ENCODE results near the gene MORN1.

DNA sequence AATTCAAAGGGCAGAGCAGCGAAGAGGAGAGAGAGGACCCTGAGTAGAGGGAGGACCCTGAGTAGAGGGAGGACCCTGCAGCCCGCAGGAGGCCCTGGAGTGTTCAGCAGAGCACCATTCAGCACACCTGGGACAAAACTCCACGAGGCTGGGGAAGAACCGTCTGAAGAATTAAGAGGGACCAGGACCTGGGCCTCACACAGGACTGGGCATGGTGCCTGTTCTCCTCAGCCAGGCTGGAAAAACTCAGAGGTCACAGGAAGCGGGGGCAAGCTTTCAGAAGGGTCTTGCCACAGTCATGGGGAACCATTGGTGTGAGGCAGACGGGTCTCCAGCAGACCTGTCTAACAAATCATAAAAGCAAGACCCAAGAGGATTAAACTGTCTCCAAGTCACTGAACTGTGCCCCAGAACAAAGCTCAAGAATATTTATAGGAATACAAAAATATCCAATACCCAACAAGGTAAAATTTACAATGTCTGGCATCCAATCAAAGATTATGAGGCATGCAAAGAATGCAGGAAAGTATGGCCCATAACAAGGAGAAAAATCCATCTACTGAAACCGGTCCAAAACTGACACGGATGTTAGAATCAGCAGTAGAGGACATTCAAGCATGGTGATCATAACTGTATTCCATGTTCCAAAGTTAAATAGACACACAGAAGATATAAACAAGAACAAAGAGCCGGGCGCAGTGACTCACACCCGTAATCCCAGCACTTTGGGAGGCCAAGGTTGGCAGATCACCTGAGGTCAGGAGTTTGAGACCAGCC is 30.6 kb downstream of the MORN1 start:
- TF ChIP-seq MXI1 (conservative IDR thresholded peaks at IDR 0.05; ENCODE audit: poor library complexity, severe bottlenecking), result no peak
- TF ChIP-seq RAD21 (conservative IDR thresholded peaks at IDR 0.05), result no peak
- no peak for TF ChIP-seq EP300 (conservative IDR thresholded peaks at IDR 0.05; ENCODE audit: poor library complexity, severe bottlenecking)
- TF ChIP-seq, protein P1, sequence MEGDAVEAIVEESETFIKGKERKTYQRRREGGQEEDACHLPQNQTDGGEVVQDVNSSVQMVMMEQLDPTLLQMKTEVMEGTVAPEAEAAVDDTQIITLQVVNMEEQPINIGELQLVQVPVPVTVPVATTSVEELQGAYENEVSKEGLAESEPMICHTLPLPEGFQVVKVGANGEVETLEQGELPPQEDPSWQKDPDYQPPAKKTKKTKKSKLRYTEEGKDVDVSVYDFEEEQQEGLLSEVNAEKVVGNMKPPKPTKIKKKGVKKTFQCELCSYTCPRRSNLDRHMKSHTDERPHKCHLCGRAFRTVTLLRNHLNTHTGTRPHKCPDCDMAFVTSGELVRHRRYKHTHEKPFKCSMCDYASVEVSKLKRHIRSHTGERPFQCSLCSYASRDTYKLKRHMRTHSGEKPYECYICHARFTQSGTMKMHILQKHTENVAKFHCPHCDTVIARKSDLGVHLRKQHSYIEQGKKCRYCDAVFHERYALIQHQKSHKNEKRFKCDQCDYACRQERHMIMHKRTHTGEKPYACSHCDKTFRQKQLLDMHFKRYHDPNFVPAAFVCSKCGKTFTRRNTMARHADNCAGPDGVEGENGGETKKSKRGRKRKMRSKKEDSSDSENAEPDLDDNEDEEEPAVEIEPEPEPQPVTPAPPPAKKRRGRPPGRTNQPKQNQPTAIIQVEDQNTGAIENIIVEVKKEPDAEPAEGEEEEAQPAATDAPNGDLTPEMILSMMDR (IDR thresholded peaks at IDR 0.05; ENCODE audit: poor library complexity, severe bottlenecking), result no peak
- TF ChIP-seq EZH2 (IDR thresholded peaks at IDR 0.05; ENCODE audit: borderline replicate concordance, insufficient read depth, low read length, poor library complexity, severe bottlenecking), result no peak
- no peak for TF ChIP-seq SMC3 (conservative IDR thresholded peaks at IDR 0.05; ENCODE audit: poor library complexity)
- no peak for TF ChIP-seq TAF1 (IDR thresholded peaks at IDR 0.05; ENCODE audit: low read depth)
- TF ChIP-seq, protein P2, sequence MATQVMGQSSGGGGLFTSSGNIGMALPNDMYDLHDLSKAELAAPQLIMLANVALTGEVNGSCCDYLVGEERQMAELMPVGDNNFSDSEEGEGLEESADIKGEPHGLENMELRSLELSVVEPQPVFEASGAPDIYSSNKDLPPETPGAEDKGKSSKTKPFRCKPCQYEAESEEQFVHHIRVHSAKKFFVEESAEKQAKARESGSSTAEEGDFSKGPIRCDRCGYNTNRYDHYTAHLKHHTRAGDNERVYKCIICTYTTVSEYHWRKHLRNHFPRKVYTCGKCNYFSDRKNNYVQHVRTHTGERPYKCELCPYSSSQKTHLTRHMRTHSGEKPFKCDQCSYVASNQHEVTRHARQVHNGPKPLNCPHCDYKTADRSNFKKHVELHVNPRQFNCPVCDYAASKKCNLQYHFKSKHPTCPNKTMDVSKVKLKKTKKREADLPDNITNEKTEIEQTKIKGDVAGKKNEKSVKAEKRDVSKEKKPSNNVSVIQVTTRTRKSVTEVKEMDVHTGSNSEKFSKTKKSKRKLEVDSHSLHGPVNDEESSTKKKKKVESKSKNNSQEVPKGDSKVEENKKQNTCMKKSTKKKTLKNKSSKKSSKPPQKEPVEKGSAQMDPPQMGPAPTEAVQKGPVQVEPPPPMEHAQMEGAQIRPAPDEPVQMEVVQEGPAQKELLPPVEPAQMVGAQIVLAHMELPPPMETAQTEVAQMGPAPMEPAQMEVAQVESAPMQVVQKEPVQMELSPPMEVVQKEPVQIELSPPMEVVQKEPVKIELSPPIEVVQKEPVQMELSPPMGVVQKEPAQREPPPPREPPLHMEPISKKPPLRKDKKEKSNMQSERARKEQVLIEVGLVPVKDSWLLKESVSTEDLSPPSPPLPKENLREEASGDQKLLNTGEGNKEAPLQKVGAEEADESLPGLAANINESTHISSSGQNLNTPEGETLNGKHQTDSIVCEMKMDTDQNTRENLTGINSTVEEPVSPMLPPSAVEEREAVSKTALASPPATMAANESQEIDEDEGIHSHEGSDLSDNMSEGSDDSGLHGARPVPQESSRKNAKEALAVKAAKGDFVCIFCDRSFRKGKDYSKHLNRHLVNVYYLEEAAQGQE (IDR thresholded peaks at IDR 0.05; ENCODE audit: borderline replicate concordance), result no peak
- TF ChIP-seq POLR2AphosphoS5 (IDR thresholded peaks at IDR 0.05), result no peak

Data from neural cell (in vitro differentiated cells).